GM12878 (cell line): ENCODE data around the gene SLC4A3. TPM values are rescaled to one million over a fixed set of nuclear protein-coding genes. Genes with fewer than 3 reads are reported as not detected.

Source experiments
- ATAC-seq: fragments of 200-7000 bp; cut with Tn5 transposase; 3 replicates; pipeline ENCODE4 v1.9.1; 2020; ENCODE audit warnings: mild to moderate bottlenecking, moderate library complexity
- BruUV-seq: library from RNA; stranded (reverse); fragments of 400-500 nt; replicated peaks from 2 replicates; lab custom pipeline; 2021; lab: Mats Ljungman, UMichigan
- CTCF ChIA-PET: fragments of 300-600 bp; sonication (Branson Sonifier 250); formaldehyde crosslinking; extraction: SDS; loops from one replicate; lab custom pipeline; 2021; ENCODE audit warnings: inconsistent platforms; lab: Yijun Ruan, JAX
- POLR2A ChIA-PET: fragments of 350-600 bp; formaldehyde crosslinking; extraction: SDS; loops from one replicate; lab custom pipeline; 2021; ENCODE audit warnings: inconsistent platforms; lab: Charles Lee
- RAD21 ChIA-PET: fragments of 300-600 bp; sonication (Branson Sonifier 250); formaldehyde crosslinking; loops from one replicate; lab custom pipeline; 2023; ENCODE audit warnings: antibody characterized with exemption; ENCODE audit not compliant: unreplicated experiment; lab: Charles Lee
- SMC1A ChIA-PET: fragments of 300-600 bp; sonication (Branson Sonifier 250); formaldehyde crosslinking; loops from one replicate; lab custom pipeline; 2023; ENCODE audit not compliant: unreplicated experiment, uncharacterized antibody; lab: Charles Lee
- DNase-seq: peaks from one replicate; pipeline ENCODE4 v3.0.0-alpha.2; 2011; ENCODE audit warnings: low read depth, low spot score
- FAIRE-seq: peaks from 3 replicates; lab custom pipeline; 2011; peaks lifted over from hg19 to GRCh38; lab: Jason Lieb, UNC
- H2AFZ ChIP-seq: 2 replicates; pipeline ENCODE4 v1.6.0; 2011; ENCODE audit warnings: low read depth, low read length, control low read depth; ENCODE audit not compliant: control insufficient read depth
- H3K27ac ChIP-seq: 2 replicates; pipeline ENCODE4 v1.5.1; 2011; ENCODE audit warnings: control low read depth; ENCODE audit not compliant: control insufficient read depth, insufficient read depth
- H3K27me3 ChIP-seq, 2 experiments: replicated peaks in 1 of 2; 2 replicates each; pipeline versions ENCODE4 v1.6.0 to v1.6.1; 2011; ENCODE audit warnings: low read length in 1 of 2; ENCODE audit not compliant: control insufficient read depth in 2 of 2, insufficient read depth in 2 of 2
- H3K36me3 ChIP-seq, 2 experiments: 2 replicates each; pipeline ENCODE4 v1.5.1; 2011; ENCODE audit warnings: low read length in 1 of 2; ENCODE audit not compliant: control insufficient read depth in 2 of 2, insufficient read depth in 2 of 2
- H3K4me1 ChIP-seq: 2 replicates; pipeline ENCODE4 v1.6.1; 2011; ENCODE audit warnings: mild to moderate bottlenecking, low read length, moderate library complexity, mixed read lengths; ENCODE audit not compliant: control insufficient read depth, insufficient read depth
- H3K4me2 ChIP-seq: 2 replicates; pipeline ENCODE4 v1.6.0; 2011; ENCODE audit warnings: control low read depth; ENCODE audit not compliant: control insufficient read depth, insufficient read depth
- H3K4me3 ChIP-seq: fragments of 200-600 bp; sonication (generic); 2 replicates; pipeline ENCODE4 v1.5.1; 2016
- H3K79me2 ChIP-seq: 2 replicates; pipeline ENCODE4 v1.6.0; 2011; ENCODE audit warnings: low read length; ENCODE audit not compliant: control insufficient read depth, insufficient read depth
- H3K9ac ChIP-seq: 2 replicates; pipeline ENCODE4 v1.8.0; 2011; ENCODE audit warnings: low read length, control low read depth, mixed read lengths; ENCODE audit not compliant: control insufficient read depth, insufficient read depth
- H3K9me3 ChIP-seq: replicated peaks from 3 replicates; pipeline ENCODE4 v1.5.1; 2011; ENCODE audit warnings: mild to moderate bottlenecking, low read length; ENCODE audit not compliant: control insufficient read depth, insufficient read depth
- H4K20me1 ChIP-seq: 2 replicates; pipeline ENCODE4 v1.6.0; 2011; ENCODE audit not compliant: control insufficient read depth, insufficient read depth
- ATF2 ChIP-seq: IDR thresholded peaks from 2 replicates; pipeline ENCODE4 v1.6.1; 2012; ENCODE audit warnings: low read length, inconsistent platforms
- BMI1 ChIP-seq: fragments of 450-650 bp; IDR thresholded peaks from 2 replicates; pipeline ENCODE4 v1.6.1; 2016; ENCODE audit warnings: mild to moderate bottlenecking, moderate library complexity, borderline replicate concordance
- CEBPZ ChIP-seq: fragments of 150-350 bp; IDR thresholded peaks from 2 replicates; pipeline ENCODE4 v1.6.1; 2016; ENCODE audit warnings: low read depth, low read length
- CHD2 ChIP-seq: IDR thresholded peaks from 2 replicates; pipeline ENCODE4 v1.6.1; 2011; ENCODE audit warnings: low read depth, low read length, improper control_type of control experiment, borderline replicate concordance
- CHD4 ChIP-seq: fragments of 200-600 bp; sonication (generic); IDR thresholded peaks from 2 replicates; pipeline ENCODE4 v1.6.1; 2016; ENCODE audit warnings: mild to moderate bottlenecking
- EP300 ChIP-seq, 2 experiments: fragments of 150-350 bp in 1 of 2; IDR thresholded peaks; 2 replicates each; pipeline ENCODE4 v1.6.1; 2011 to 2012; ENCODE audit warnings: low read depth in 2 of 2, low read length in 2 of 2, borderline replicate concordance in 1 of 2, improper control_type of control experiment in 1 of 2, inconsistent platforms in 1 of 2; ENCODE audit not compliant: control insufficient read depth in 1 of 2
- ESRRA ChIP-seq: IDR thresholded peaks from 2 replicates; pipeline ENCODE4 v1.6.1; 2012; ENCODE audit warnings: mild to moderate bottlenecking, low read length, improper control_type of control experiment
- FOXM1 ChIP-seq: IDR thresholded peaks from 2 replicates; pipeline ENCODE4 v1.6.1; 2012; ENCODE audit warnings: low read depth, mild to moderate bottlenecking, inconsistent platforms, low read length, moderate library complexity
- HSF1 ChIP-seq: fragments of 150-350 bp; IDR thresholded peaks from 2 replicates; pipeline ENCODE4 v1.6.1; 2014; ENCODE audit warnings: mild to moderate bottlenecking, low read depth, low read length
- MTA3 ChIP-seq: IDR thresholded peaks from 2 replicates; pipeline ENCODE4 v1.6.1; 2012; ENCODE audit warnings: low read length, inconsistent platforms, borderline replicate concordance
- NFYB ChIP-seq: IDR thresholded peaks from 2 replicates; pipeline ENCODE4 v1.6.1; 2011; ENCODE audit warnings: low read depth, mild to moderate bottlenecking, low read length, improper control_type of control experiment, moderate library complexity; ENCODE audit not compliant: insufficient read depth
- RELB ChIP-seq: fragments of 450-650 bp; IDR thresholded peaks from 2 replicates; pipeline ENCODE4 v1.6.1; 2017; ENCODE audit warnings: low read depth, mild to moderate bottlenecking, moderate library complexity
- STAT3 ChIP-seq: IDR thresholded peaks from 2 replicates; pipeline ENCODE4 v1.6.1; 2011; ENCODE audit warnings: low read depth, low read length, improper control_type of control experiment
- ZNF207 ChIP-seq: fragments of 450-650 bp; IDR thresholded peaks from 2 replicates; pipeline ENCODE4 v1.6.1; 2014; ENCODE audit warnings: antibody characterized with exemption, mild to moderate bottlenecking, borderline replicate concordance
- ZZZ3 ChIP-seq: IDR thresholded peaks from 2 replicates; pipeline ENCODE4 v1.6.1; 2011; ENCODE audit warnings: low read depth; ENCODE audit not compliant: control insufficient read depth, insufficient read length
- WGBS: methylation state at CpG from one replicate; pipeline ENCODE4 v1.1.6; 2016; ENCODE audit warnings: low lambda C conversion rate; ENCODE audit not compliant: insufficient replicate concordance, insufficient coverage; ENCODE audit errors: missing lambda C conversion rate; 5-methylcytosine and 5-hydroxymethylcytosine counted together
- in situ Hi-C: fragments of 300-500 bp; cut with MboI; formaldehyde crosslinking; loops from 9 replicates; pipeline ENCODE4 v1.14.3; 2018; ENCODE audit warnings: mixed read lengths
- intact Hi-C: fragments of 100-400 bp; cut with micrococcal nuclease; formaldehyde crosslinking; loops from one replicate; pipeline ENCODE4 v1.14.2; 2022; ENCODE audit not compliant: unreplicated experiment
- polyA plus RNA-seq, 11 experiments: library from polyadenylated mRNA; depleted of rRNA in 4 of 11; unstranded in 6 of 11; stranded (reverse) in 5 of 11; fragments of >200 nt; fragmentation: Nextera tagmentation in 4 of 11; fragmentation: Illumina TruSeq in 1 of 11; extraction: Ambion mirVana in 4 of 11; extraction: Trizol in 1 of 11; gene quantifications; 1 replicate in 1 of 11; 2 replicates in 10 of 11; pipeline versions ENCODE4 v1.2.1 to v1.2.3, GENCODE V29; 2011 to 2016; ENCODE audit warnings: inconsistent platforms in 2 of 11, missing spikeins in 2 of 11, low read depth in 1 of 11
- total RNA-seq, 4 experiments: library from RNA; depleted of rRNA in 3 of 4; stranded (reverse); fragments of >200 nt in 3 of 4; fragmentation: Illumina TruSeq in 1 of 4; extraction: Trizol in 1 of 4; gene quantifications; 2 replicates each; pipeline versions ENCODE4 v1.2.1 to v1.2.3, GENCODE V29; 2013 to 2021

Gene SLC4A3
- total and polyA plus RNA-seq, 10 of the 15 experiments (the other 5 are each of a cell fraction or from before 2014, with no cell fraction given) = 0.05 to 0.08 TPM; not detected in 8

- TF ChIP-seq BMI1 (no peak), ATF2 (no peak), ESRRA (no peak)
- TF ChIP-seq, all 136 proteins: peak for 0
Observed at GRCh38 chr2:219662566-219662965, 35.1 kb downstream of the SLC4A3 start (continued).

- Histone ChIP-seq H3K36me3 (no peaks in the 10 kb centered on the region), H3K27ac (no peak overlapping the region), H2AFZ (no peak overlapping the region), H4K20me1 (no peaks in the 10 kb centered on the region), H3K4me2 (no peak overlapping the region), H3K79me2 (no peaks in the 10 kb centered on the region), H3K4me1 (peaks cover 9% of the 10 kb centered on the region), H3K4me3 (no peak overlapping the region), H3K9me3 (peaks cover 8% of the 10 kb centered on the region; the same call in 2 of the 3 replicates), H3K9ac (no peak overlapping the region), H3K27me3 (no peaks in the 10 kb centered on the region)
- DNase-seq (no peak), ATAC-seq (no peak), FAIRE-seq (no peak)
- CTCF ChIA-PET = no interaction called here
- intact Hi-C loops (no loop called here), in situ Hi-C loops (no loop called here)
- RAD21 ChIA-PET = no interaction called here
- SMC1A ChIA-PET = no interaction called here
- POLR2A ChIA-PET = no interaction called here
- WGBS = 51% methylated on average over 11 of the region's 11 CpGs
- no TSS peak for BruUV-seq
- TF ChIP-seq ZZZ3 (no peak), ZNF207 (no peak), NFYB (no peak), CEBPZ (no peak), FOXM1 (no peak), RELB (no peak), MTA3 (no peak), EP300 (IDR thresholded peaks at IDR 0.05; ENCODE audit: borderline replicate concordance in 1 of 2, control insufficient read depth in 1 of 2, low read depth in 2 of 2, low read length in 2 of 2) (no peak), CHD4 (no peak), HSF1 (no peak), STAT3 (no peak), CHD2 (no peak)
Observed at GRCh38 chr2:219663116-219663762, 35.8 kb downstream of the SLC4A3 start.
